ENCODE measurements around the gene FMNL2.
"Not testable (repeated sequence)": the region's sequence is repeated elsewhere in the genome, so short reads cannot be mapped to it uniquely, and the experiment has no call there.

The FMNL2 gene

DNA sequence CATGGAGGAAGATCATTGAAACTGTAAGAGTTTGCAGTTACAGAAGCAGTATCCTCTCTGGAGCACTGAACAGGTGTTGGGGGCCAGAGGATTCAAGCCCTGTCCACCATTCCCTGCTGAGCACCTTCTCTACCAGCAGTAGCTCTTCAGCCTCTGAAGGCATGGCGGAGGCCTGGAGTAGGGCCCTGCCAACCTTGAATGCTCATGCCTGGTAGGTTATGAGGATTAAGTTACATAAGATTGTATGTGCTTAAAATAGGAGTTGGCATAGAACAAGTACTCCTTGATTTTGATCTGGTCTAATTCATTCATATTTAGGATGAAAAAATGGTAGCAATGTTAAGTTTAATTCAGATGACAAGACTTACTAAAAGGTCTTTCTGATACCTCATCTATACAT is 40.2 kb downstream of the FMNL2 start:
- DNase-seq (ENCODE audit: low read depth, low spot score) = no peak

DNA sequence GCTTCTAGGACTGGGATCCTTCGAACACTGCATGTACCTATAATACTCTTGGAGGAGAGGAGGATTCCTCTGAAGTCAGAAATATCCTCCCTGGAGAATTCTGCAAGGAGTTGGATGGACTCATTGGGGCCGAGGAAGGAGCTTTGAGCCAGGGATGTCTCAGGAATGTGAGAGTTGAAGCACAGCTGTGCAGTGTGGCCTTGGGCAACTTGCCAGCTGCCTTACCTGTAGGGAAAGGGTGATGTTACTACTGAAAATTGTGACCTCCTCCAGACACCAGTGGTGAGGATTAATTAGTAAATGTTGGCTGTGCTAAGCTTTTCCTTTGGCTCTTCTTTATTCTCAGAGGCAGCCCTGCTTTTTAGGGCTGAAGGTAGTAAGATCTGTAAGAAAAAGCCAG is 41.4 kb downstream of the FMNL2 start:
- no peak for DNase-seq (ENCODE audit: low read depth, low spot score)

- DNase-seq (ENCODE audit: low read depth, low spot score) = no peak
These were observed 42.0 kb downstream of the FMNL2 start for GRCh38 chr2:152376968-152377367.

DNA sequence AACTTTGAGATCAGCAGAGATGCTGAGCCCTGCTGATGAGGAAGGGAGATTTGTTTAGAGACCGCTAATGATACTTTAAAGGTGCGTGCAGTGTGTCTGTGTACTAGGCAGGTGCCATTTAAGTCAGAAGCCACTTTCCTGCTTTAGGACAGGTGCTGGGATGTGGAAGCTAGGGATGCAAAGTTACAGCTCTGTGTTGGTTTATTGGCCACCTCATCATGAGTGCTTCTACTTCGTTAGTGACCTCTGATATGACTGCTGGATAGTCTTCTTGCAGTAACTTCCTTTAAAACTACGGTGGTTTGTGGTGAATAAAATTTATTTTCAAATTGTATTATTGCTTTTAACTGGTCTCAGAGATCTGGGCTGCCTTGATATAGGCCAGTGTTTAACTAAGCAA is 44.1 kb downstream of the FMNL2 start:
- no peak for DNase-seq (ENCODE audit: low read depth, low spot score)

DNA sequence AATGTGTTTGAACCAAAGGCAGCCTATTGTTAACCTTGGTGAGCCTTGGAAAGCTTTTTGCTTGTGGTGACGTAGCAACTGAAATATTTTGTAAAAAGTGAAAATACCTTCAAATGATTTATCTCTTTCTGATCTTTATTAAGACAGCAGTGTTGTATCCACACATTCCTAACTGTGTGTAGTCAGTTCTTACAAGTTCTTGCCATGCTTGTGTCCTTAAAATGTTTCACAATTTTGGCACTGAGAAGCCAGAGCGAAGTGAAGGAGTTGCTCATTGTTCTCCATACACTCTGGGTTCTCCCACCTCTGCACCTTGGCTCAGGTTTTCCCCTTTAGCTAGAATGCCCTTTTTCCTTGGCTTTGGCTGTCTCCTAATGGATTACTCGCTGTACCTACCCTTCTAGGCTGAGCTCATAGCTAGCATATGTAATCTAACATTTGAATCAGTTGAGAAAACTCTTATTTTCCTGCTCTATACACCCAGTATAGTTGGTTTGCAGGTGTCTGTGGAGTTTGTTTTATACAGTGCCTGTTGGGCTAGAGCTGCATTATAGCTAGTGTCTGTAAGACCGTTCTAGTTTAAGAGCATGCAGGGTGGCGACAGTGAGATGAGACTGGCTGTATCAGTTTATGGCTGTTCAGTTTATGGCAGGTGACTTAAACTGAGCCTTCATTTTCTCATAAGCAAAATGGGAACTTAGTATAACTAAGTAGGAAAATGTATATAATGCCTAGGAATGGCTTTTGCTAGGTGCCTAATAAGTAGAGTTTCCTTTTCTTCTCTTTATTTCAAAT is 45.5 kb downstream of the FMNL2 start:
- DNase-seq (ENCODE audit: low read depth, low spot score) = no peak

- DNase-seq (ENCODE audit: low read depth, low spot score) = no peak
These were observed 48.7 kb downstream of the FMNL2 start for GRCh38 chr2:152383702-152384101.

DNA sequence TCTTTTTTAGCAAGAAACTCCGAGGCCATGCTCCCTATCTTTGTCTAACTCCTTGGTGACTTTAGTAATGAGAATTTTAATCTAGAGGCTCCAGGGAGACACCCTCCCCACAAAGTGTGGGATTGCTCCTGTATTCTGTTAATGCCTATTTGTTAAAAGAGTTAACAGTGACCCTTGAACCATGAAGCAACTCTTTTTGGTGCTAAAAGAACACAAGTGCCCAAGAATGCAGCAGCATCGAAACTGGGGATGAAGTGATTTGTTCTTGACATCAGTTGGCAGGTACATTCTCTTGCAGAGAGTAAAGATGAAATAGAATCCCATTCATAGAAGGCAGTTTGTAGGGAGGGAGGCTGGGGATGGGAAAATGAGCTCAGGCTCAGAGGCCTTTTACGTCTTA is 50.0 kb downstream of the FMNL2 start:
- DNase-seq (ENCODE audit: low read depth, low spot score) = no peak

DNA sequence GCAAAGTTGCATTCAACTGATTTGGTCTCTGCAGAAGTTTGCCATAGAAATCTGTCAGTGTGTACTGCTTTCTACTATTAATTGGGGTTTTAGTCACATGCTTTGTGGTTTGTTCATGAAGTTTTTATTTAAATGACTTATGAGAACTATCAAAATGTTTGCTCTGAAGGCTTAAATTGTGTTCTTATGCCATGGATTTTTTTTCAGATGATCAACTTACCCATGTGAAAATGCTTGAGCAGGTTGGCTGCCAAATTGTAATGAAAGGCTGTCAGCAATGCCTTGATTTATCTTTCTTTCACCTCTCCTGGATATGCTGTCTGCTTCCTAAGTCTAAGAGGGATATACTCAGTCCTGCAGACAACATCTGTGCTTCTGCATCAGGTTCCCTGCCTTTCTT is 50.7 kb downstream of the FMNL2 start:
- DNase-seq (ENCODE audit: low read depth, low spot score) = no peak

GRCh38 chr2:152386266-152386665 is 51.3 kb downstream of the FMNL2 start:
- DNase-seq (ENCODE audit: low read depth, low spot score) = no peak

GRCh38 chr2:152387041-152387440 is 52.1 kb downstream of the FMNL2 start:
- DNase-seq (ENCODE audit: low read depth, low spot score) = no peak

- DNase-seq (ENCODE audit: low read depth, low spot score) = not testable (repeated sequence)
These were observed 53.3 kb downstream of the FMNL2 start for GRCh38 chr2:152388269-152388668.

GRCh38 chr2:152389483-152389882 is 54.5 kb downstream of the FMNL2 start:
- no peak for DNase-seq (ENCODE audit: low read depth, low spot score)

- DNase-seq (ENCODE audit: low read depth, low spot score) = no peak
These were observed 55.9 kb downstream of the FMNL2 start for GRCh38 chr2:152390837-152391236.

DNA sequence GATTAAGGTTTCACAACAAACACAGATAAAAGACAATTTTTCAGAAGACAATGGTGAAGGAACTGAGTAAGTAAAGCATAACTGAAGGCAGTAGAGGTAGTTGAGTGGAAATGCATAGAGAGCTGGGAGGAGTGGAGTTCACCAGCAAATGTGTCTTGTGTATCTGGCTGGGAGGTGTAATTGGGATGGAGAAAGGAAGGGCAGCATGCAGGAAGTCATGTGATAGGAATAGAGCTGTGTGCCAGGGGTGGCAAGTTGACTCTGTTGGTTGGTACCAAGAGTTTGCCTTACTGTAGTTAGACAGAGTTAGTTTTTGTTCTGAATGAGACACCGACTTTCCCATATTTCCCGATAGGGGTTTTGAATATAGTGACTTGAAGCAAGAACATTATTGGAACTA is 56.3 kb downstream of the FMNL2 start:
- no peak for DNase-seq (ENCODE audit: low read depth, low spot score)

GRCh38 chr2:152393377-152393776 is 58.4 kb downstream of the FMNL2 start:
- no peak for DNase-seq (ENCODE audit: low read depth, low spot score)

DNA sequence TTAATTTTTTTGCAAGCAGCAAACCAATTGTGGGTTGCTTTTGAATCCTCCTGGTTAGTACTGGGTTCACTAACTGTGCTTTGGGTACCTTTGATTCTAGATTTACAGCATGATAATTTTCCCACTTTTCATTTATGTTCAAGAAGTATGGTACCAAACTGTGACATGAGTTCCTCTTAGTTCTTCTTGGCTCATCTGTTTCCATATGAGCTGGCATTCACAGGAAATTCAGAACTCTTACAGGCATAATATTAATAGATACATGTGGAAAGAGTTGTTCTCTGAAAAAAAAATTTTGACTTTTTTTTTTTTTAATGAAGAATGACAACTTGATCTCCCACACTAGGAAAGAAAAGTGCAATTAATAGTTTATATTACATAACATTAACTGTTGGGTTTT is 59.4 kb downstream of the FMNL2 start:
- no peak for DNase-seq (ENCODE audit: low read depth, low spot score)

DNA sequence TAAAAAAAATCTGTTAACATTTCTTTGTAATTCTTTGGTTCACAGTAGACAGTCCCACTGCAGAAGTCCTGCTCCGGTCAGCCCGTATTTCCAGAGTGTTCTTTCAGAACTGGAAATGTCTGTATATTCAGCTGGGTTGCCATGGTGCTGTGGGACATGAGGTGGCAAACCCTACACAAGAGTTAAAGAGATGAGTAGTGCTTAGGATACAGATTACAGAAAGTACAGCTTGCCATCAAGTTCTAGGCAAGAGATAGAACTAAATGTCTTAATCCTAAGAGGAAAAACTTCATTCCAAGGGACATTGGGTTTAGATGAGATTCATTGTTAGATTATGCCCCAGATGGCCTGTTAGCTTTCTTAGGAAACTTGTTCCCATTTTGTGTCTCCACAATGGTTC is 60.1 kb downstream of the FMNL2 start:
- DNase-seq (ENCODE audit: low read depth, low spot score) = no peak

DNA sequence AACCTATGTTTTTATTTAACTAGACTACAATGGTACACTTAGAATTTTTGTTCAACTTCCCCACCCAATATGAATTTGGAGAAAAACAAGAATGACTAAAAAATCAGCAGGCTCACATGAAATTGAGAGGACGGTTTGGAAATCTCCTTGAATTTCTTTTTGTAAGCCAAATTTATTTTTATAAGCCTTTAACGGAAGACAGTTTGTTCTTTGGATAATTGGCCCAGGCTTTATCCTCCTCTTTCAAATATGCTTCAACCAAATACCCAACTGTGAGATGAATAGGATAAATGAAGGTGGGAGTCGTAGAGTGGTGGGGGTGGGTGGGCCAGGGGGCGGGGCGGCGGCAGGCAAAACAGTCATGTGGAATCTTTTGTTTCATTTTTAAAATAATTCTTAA is 60.6 kb downstream of the FMNL2 start:
- DNase-seq (ENCODE audit: low read depth, low spot score) = no peak

DNA sequence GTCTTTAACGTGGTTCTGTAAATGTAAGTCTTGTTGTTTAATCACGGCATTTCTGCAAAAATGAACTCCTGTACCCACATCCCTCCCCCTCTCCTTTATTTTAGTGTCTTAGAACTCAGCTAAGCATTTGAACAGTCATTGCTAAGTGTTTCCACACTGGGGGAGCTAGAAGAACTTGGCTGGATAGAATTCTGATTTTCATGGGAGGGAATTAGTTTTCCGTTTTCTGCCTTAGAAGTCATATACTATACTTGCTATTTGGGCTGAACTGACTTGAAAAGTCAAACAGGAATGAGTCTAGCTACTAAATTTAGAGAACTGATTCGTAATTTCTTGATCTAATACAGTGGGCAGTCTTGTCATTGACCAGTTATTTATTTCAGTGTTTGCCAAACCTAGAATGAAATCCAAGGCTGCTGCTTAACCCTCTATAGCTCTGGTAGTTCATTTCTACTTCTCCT is 61.1 kb downstream of the FMNL2 start:
- DNase-seq (ENCODE audit: low read depth, low spot score) = no peak

- DNase-seq (ENCODE audit: low read depth, low spot score) = no peak
These were observed 61.8 kb downstream of the FMNL2 start for GRCh38 chr2:152396763-152397162.

DNA sequence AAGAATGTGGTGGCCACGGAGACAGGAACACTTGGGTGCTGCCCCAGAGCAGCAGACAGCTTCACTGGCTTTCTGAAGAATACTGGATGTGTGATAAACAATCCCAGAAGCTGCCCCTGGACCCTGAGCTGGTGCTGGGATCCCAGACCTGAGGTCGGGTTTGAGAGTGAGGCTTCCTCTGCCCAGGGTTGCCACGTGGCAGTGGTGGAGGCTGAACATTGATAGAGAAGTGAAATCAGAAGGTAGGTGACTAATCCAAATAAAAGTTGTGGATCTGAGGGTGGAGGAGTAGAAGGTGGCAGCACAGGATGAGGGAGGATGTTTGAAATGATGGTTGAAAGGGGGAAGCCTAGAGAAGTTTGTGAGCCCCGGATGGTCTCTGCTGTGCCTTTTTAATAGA is 64.0 kb downstream of the FMNL2 start:
- no peak for DNase-seq (ENCODE audit: low read depth, low spot score)

GRCh38 chr2:152400607-152401214 is 65.7 kb downstream of the FMNL2 start:
- DNase-seq (ENCODE audit: low read depth, low spot score) = no peak

Measured in activated naive CD8-positive, alpha-beta T cell treated with anti-CD3 and anti-CD28 coated beads, Interleukin-2, amount 50 U/mL, for 16 hours (primary cell).